Natural killer cell (primary cell): ENCODE measurements around the gene NOP56. TPM values are rescaled to one million over a fixed set of nuclear protein-coding genes. Genes with fewer than 3 reads are reported as not detected.
"Not testable (repeated sequence)": the region's sequence is repeated elsewhere in the genome, so short reads cannot be mapped to it uniquely, and the experiment has no call there.

ENCODE experiments used
- ATAC-seq, 3 donors: fragments of 150-1000 bp in 2 of 3; fragments of 200-7000 bp in 1 of 3; cut with Tn5 transposase; 1 replicate in 1 of 3; 2 replicates in 2 of 3; pipeline ENCODE4 v1.10.0; 2021; ENCODE audit warnings: mild to moderate bottlenecking in 2 of 3, moderate library complexity in 2 of 3
- DNase-seq, 2 donors: peaks; one replicate each; pipeline versions ENCODE4 v3.0.0 to v3.0.0-alpha.2; 2013 to 2021; ENCODE audit warnings: mixed read lengths in 1 of 2
- H3K27ac ChIP-seq: one replicate; pipeline ENCODE4 v1.5.1; 2013; ENCODE audit warnings: mild to moderate bottlenecking, low read length
- H3K27me3 ChIP-seq: one replicate; pipeline ENCODE4 v1.6.1; 2013; ENCODE audit warnings: low read length; ENCODE audit not compliant: control insufficient read depth, insufficient read depth
- H3K36me3 ChIP-seq: one replicate; pipeline ENCODE4 v1.6.1; 2013; ENCODE audit warnings: low read length; ENCODE audit not compliant: control insufficient read depth, insufficient read depth
- H3K4me1 ChIP-seq: one replicate; pipeline ENCODE4 v1.6.1; 2013; ENCODE audit warnings: low read length; ENCODE audit not compliant: control insufficient read depth, insufficient read depth
- H3K4me3 ChIP-seq: one replicate; pipeline ENCODE4 v1.5.1; 2013; ENCODE audit warnings: low read length
- H3K9me3 ChIP-seq: one replicate; pipeline ENCODE4 v1.6.1; 2013; ENCODE audit warnings: low read length; ENCODE audit not compliant: control insufficient read depth, insufficient read depth
- H3K27ac Mint-ChIP-seq, 2 donors: one replicate each; pipeline ENCODE4 v1.8.0; 2022; ENCODE audit warnings: mild to moderate bottlenecking in 2 of 2, mixed read lengths in 2 of 2, moderate library complexity in 1 of 2
- H3K27me3 Mint-ChIP-seq, 2 donors: one replicate each; pipeline ENCODE4 v1.8.0; 2022; ENCODE audit warnings: low read depth in 2 of 2, mixed read lengths in 2 of 2
- H3K36me3 Mint-ChIP-seq: one replicate; pipeline ENCODE4 v1.8.0; 2022; ENCODE audit warnings: mixed read lengths
- H3K4me1 Mint-ChIP-seq, 2 donors: one replicate each; pipeline ENCODE4 v1.8.0; 2022; ENCODE audit warnings: mixed read lengths in 2 of 2
- H3K4me3 Mint-ChIP-seq: one replicate; pipeline ENCODE4 v1.8.0; 2022; ENCODE audit warnings: mild to moderate bottlenecking, moderate library complexity, mixed read lengths
- H3K9me3 Mint-ChIP-seq, 2 donors: one replicate each; pipeline ENCODE4 v1.8.0; 2022; ENCODE audit warnings: mixed read lengths in 2 of 2
- CTCF ChIP-seq: fragments of 200-600 bp; IDR thresholded peaks from one replicate; pipeline ENCODE4 v1.8.0; 2022; ENCODE audit warnings: antibody characterized with exemption
- WGBS: methylation state at CpG from one replicate; pipeline ENCODE4 v1.1.7; 2013; ENCODE audit warnings: missing lambda C conversion rate; ENCODE audit not compliant: insufficient coverage; 5-methylcytosine and 5-hydroxymethylcytosine counted together
- intact Hi-C: fragments of 100-400 bp; cut with micrococcal nuclease; formaldehyde crosslinking; loops from one replicate; pipeline ENCODE4 v1.14.2; 2022
- total RNA-seq, 4 donors: library from RNA; stranded (reverse); fragments of 120-200 nt in 1 of 4; gene quantifications; one replicate each; pipeline versions ENCODE4 v1.2.3 to v1.2.4, GENCODE V29; 2013 to 2022

The NOP56 gene
- total RNA-seq, 3 donors from 2014 or later (not counting 1 experiment from before 2014, with no cell fraction given), result 169 to 216 (median 214) TPM

DNA sequence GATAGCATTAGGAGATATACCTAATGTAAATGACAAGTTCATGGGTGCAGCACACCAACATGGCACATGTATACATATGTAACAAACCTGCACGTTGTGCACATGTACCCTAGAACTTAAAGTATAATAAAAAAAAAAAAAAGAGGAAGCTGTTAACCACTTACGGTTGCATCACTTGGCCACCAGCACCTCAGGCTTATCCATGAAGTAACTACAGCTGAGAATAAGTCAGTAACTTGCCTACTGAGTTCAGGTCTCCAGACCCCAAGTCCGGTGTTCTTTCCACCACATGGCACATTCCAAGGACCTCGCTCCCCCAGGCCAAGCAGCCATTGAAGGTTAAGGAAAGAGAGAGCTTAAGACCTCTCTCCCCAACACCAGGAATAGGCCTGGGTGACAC lies 32.4 kb downstream of the NOP56 start:
- 13% methylated on average over 1 of the region's 4 CpGs for WGBS

GRCh38 chr20:2687514-2687913 lies 35.1 kb downstream of the NOP56 start:
- WGBS, result 65% methylated on average over 5 of the region's 6 CpGs
- H3K27me3 Mint-ChIP-seq, result peaks cover 10 to 13% of the 10 kb centered on the region in 2 donors
- H3K9me3 ChIP-seq, result no peaks in the 10 kb centered on the region
- intact Hi-C loops, result no loop called here
- no peak overlapping the region for H3K4me3 Mint-ChIP-seq
- H3K9me3 Mint-ChIP-seq, result no peaks in the 10 kb centered on the region
- no peak for DNase-seq
- H3K27ac ChIP-seq, result peak overlapping the region; percentile 22
- peaks cover 32 to 41% of the 10 kb centered on the region in 2 donors for H3K4me1 Mint-ChIP-seq
- H3K36me3 Mint-ChIP-seq, result no peaks in the 10 kb centered on the region
- no peak overlapping the region for H3K4me3 ChIP-seq
- ATAC-seq, result no peak
- no peak for TF ChIP-seq CTCF
- H3K4me1 ChIP-seq, result peaks cover 28% of the 10 kb centered on the region
- peak overlapping the region; percentile 77 to 80 for H3K27ac Mint-ChIP-seq
- no peaks in the 10 kb centered on the region for H3K36me3 ChIP-seq
- H3K27me3 ChIP-seq, result peaks cover 3% of the 10 kb centered on the region

More for the DNA sequence above, 32.4 kb downstream of the NOP56 start:
- H3K27me3 ChIP-seq, H3K36me3 Mint-ChIP-seq, H3K36me3 ChIP-seq, intact Hi-C loops, H3K4me3 ChIP-seq, H3K27ac Mint-ChIP-seq, H3K9me3 ChIP-seq, H3K9me3 Mint-ChIP-seq, H3K27ac ChIP-seq, DNase-seq, H3K4me3 Mint-ChIP-seq: not testable (repeated sequence)
- H3K4me1 Mint-ChIP-seq, result peaks cover 16 to 22% of the 10 kb centered on the region in 2 donors
- H3K4me1 ChIP-seq, result peaks cover 21% of the 10 kb centered on the region
- peak in 2 of 3 donors; percentile 35 for ATAC-seq
- peaks cover 9 to 20% of the 10 kb centered on the region in 2 donors for H3K27me3 Mint-ChIP-seq

GRCh38 chr20:2688041-2688591 lies 35.7 kb downstream of the NOP56 start:
- peak overlapping the region; percentile 77 to 80 for H3K27ac Mint-ChIP-seq

GRCh38 chr20:2690213-2690612 lies 37.8 kb downstream of the NOP56 start:
- no peaks in the 10 kb centered on the region for H3K36me3 ChIP-seq
- Mint-ChIP-seq H3K4me3 (peak overlapping the region; percentile 67), H3K4me1 (peaks cover 32 to 45% of the 10 kb centered on the region in 2 donors), H3K9me3 (no peaks in the 10 kb centered on the region), H3K27ac (peak overlapping the region in 1 of 2 donors; percentile 35), H3K27me3 (peaks cover 0 to 25% of the 10 kb centered on the region in 2 donors), H3K36me3 (no peaks in the 10 kb centered on the region)
- no peak for TF ChIP-seq CTCF
- ATAC-seq, result no peak
- H3K27ac ChIP-seq, result no peak overlapping the region
- H3K27me3 ChIP-seq, result peaks cover 17% of the 10 kb centered on the region
- intact Hi-C loops, result no loop called here
- H3K4me1 ChIP-seq, result peaks cover 34% of the 10 kb centered on the region
- no peak for DNase-seq
- 82% methylated on average over 3 of the region's 3 CpGs for WGBS
- H3K9me3 ChIP-seq, result no peaks in the 10 kb centered on the region
- no peak overlapping the region for H3K4me3 ChIP-seq

More at GRCh38 chr20:2688041-2688591, 35.7 kb downstream of the NOP56 start:
- H3K27ac ChIP-seq, result peak overlapping the region; percentile 31
- peaks cover 28% of the 10 kb centered on the region for H3K4me1 ChIP-seq
- H3K27me3 Mint-ChIP-seq, result peaks cover 4 to 13% of the 10 kb centered on the region in 2 donors
- peak; percentile 87 to 97 (median 89) for ATAC-seq
- TF ChIP-seq CTCF, result peak; percentile 90
- no peaks in the 10 kb centered on the region for H3K9me3 ChIP-seq
- 16% methylated on average over 15 of the region's 18 CpGs for WGBS
- intact Hi-C loops, result loop anchor here (1.0 kb wide), 5 partner anchors 24 to 313 kb away; partner anchors contain the start of gene IDH3B
- H3K36me3 Mint-ChIP-seq, result no peaks in the 10 kb centered on the region
- peak overlapping the region; percentile 69 for H3K4me3 Mint-ChIP-seq
- H3K36me3 ChIP-seq, result no peaks in the 10 kb centered on the region
- peaks cover 32 to 41% of the 10 kb centered on the region in 2 donors for H3K4me1 Mint-ChIP-seq
- H3K9me3 Mint-ChIP-seq, result no peaks in the 10 kb centered on the region
- peak; percentile 85 to 92 for DNase-seq
- H3K4me3 ChIP-seq, result no peak overlapping the region
- H3K27me3 ChIP-seq, result peaks cover 3% of the 10 kb centered on the region
